ENCODE results near the gene PTPRK. TPM values are rescaled to one million over a fixed set of nuclear protein-coding genes. Genes with fewer than 3 reads are reported as not detected.

Gene PTPRK
- total and polyA plus RNA-seq, 7 donors, result 6.0 to 51.3 (median 46.7) TPM

GRCh38 chr6:128033156-128033555 is 487.2 kb downstream of the PTPRK start:
- intact Hi-C loops (cut with DNase I), result no loop called here
- Histone ChIP-seq H3K9me3 (no peaks in the 10 kb centered on the region), H3K4me3 (no peak overlapping the region), H3K27me3 (no peaks in the 10 kb centered on the region), H3K27ac (no peak overlapping the region), H3K4me1 (no peaks in the 10 kb centered on the region), H3K36me3 (no peaks in the 10 kb centered on the region)
- WGBS, 2 donors, result 84 to 85% methylated on average over 2 of the region's 2 CpGs
- no peak for TF ChIP-seq POLR2AphosphoS5 (IDR thresholded peaks at IDR 0.05)
- TF ChIP-seq EP300 (IDR thresholded peaks at IDR 0.05), result no peak
- no peak for TF ChIP-seq CTCF (IDR thresholded peaks at IDR 0.05)
- no peak for TF ChIP-seq POLR2A (IDR thresholded peaks at IDR 0.05)
- no peak for DNase-seq

GRCh38 chr6:128032042-128032441 is 488.4 kb downstream of the PTPRK start:
- H3K27ac ChIP-seq, result no peak overlapping the region
- TF ChIP-seq EP300 (IDR thresholded peaks at IDR 0.05), result no peak
- no peak for TF ChIP-seq POLR2AphosphoS5 (IDR thresholded peaks at IDR 0.05)
- TF ChIP-seq POLR2A (IDR thresholded peaks at IDR 0.05), result no peak
- no peak for TF ChIP-seq CTCF (IDR thresholded peaks at IDR 0.05)
- no peaks in the 10 kb centered on the region for H3K9me3 ChIP-seq
- intact Hi-C loops (cut with DNase I), result no loop called here
- no peaks in the 10 kb centered on the region for H3K4me1 ChIP-seq
- WGBS, 2 donors, result 84 to 89% methylated on average over 6 of the region's 6 CpGs
- H3K4me3 ChIP-seq, result no peak overlapping the region
- no peaks in the 10 kb centered on the region for H3K27me3 ChIP-seq
- no peaks in the 10 kb centered on the region for H3K36me3 ChIP-seq
- DNase-seq, result no peak

- DNase-seq, result no peak
- 95% methylated on average over 1 of the region's 1 CpG for WGBS, 2 donors
- intact Hi-C loops (cut with DNase I), result no loop called here
These were observed 490.6 kb downstream of the PTPRK start for GRCh38 chr6:128029826-128030225.

GRCh38 chr6:128028183-128028582 is 492.2 kb downstream of the PTPRK start:
- intact Hi-C loops (cut with DNase I), result no loop called here
- H3K9me3 ChIP-seq, result no peaks in the 10 kb centered on the region

More at GRCh38 chr6:128029826-128030225, 490.6 kb downstream of the PTPRK start:
- Histone ChIP-seq H3K36me3 (no peaks in the 10 kb centered on the region), H3K4me3 (no peak overlapping the region), H3K9me3 (no peaks in the 10 kb centered on the region), H3K27ac (no peak overlapping the region), H3K27me3 (no peaks in the 10 kb centered on the region), H3K4me1 (no peaks in the 10 kb centered on the region)
- no peak for TF ChIP-seq POLR2A (IDR thresholded peaks at IDR 0.05)

GRCh38 chr6:128025478-128025877 is 494.9 kb downstream of the PTPRK start:
- no peaks in the 10 kb centered on the region for H3K36me3 ChIP-seq
- no peaks in the 10 kb centered on the region for H3K9me3 ChIP-seq
- no peaks in the 10 kb centered on the region for H3K4me1 ChIP-seq
- no peak overlapping the region for H3K27ac ChIP-seq
- no peak overlapping the region for H3K4me3 ChIP-seq
- no peaks in the 10 kb centered on the region for H3K27me3 ChIP-seq
- DNase-seq, result no peak
- WGBS, 2 donors, result 86 to 88% methylated on average over 1 of the region's 1 CpG
- intact Hi-C loops (cut with DNase I), result no loop called here
- TF ChIP-seq POLR2A (IDR thresholded peaks at IDR 0.05) (no peak), CTCF (IDR thresholded peaks at IDR 0.05) (no peak), POLR2AphosphoS5 (IDR thresholded peaks at IDR 0.05) (no peak), EP300 (IDR thresholded peaks at IDR 0.05) (no peak)

More at GRCh38 chr6:128028183-128028582, 492.2 kb downstream of the PTPRK start:
- no peak overlapping the region for H3K27ac ChIP-seq
- no peaks in the 10 kb centered on the region for H3K36me3 ChIP-seq
- no peak for TF ChIP-seq POLR2AphosphoS5 (IDR thresholded peaks at IDR 0.05)
- TF ChIP-seq POLR2A (IDR thresholded peaks at IDR 0.05), result no peak
- TF ChIP-seq EP300 (IDR thresholded peaks at IDR 0.05), result no peak
- no peak for TF ChIP-seq CTCF (IDR thresholded peaks at IDR 0.05)
- no peaks in the 10 kb centered on the region for H3K27me3 ChIP-seq
- no peaks in the 10 kb centered on the region for H3K4me1 ChIP-seq
- DNase-seq, result no peak
- no peak overlapping the region for H3K4me3 ChIP-seq

Measured in sigmoid colon (tissue), 7 donors.